GM11168 (cell line): ENCODE results near the gene FOXL2.

Experiments used
- in situ Hi-C: fragments of 300-500 bp; cut with MboI; formaldehyde crosslinking; loops from one replicate; pipeline ENCODE4 v1.12.0; 2022; ENCODE audit warnings: low sequenced_read_pairs; ENCODE audit not compliant: unreplicated experiment

Gene FOXL2

DNA sequence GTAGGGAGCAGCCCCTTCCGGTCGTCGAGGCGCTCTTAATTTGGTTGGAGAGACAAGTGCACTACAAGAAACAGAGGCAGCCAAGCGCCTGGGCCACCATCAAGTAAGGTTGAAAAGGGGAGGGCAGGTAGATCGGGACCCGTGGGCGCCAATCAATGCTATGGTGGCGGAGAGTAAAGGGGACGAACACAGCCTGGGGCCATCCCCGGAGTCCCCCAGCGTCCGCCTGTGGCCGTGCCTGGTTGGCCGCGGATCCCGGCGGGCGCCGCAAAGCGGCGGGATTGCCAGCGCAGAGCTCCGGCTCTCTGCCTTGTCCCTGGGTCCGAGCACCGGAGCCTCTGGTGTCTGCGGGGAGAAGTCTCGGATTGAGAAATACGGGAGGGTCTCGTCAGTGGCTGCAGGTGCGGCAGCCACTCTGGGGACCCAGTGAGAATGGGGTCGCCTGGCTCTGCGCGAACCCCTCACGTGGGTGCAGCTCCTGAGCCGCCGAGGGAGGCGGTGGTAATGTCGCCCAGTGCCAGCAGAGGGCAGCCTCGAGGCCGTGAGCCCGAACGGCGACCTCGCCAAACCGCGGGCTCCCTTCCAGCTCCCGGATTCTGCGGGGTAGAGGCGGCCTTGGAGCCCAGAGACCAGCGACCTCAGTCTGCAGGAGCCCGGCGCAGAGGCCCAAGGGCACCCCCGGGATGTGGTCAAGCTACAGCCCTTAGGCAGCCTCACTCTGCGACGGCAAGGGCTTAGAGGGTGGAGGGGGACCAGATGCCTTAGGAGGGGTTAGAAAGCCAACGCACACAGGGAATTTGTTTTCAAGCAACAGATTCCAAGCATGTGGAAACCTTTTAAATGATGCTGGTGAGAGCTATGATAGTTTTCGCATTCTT, 10.8 kb downstream of the FOXL2 start:
- in situ Hi-C loops, result loop anchor here (10.0 kb wide), 1 partner anchor 379 kb away; no protein-coding TSS in a partner anchor

- in situ Hi-C loops, result loop anchor here (10.0 kb wide), 1 partner anchor 379 kb away; no protein-coding TSS in a partner anchor
Measured at GRCh38 chr3:138935505-138935862, 11.5 kb downstream of the FOXL2 start.

DNA sequence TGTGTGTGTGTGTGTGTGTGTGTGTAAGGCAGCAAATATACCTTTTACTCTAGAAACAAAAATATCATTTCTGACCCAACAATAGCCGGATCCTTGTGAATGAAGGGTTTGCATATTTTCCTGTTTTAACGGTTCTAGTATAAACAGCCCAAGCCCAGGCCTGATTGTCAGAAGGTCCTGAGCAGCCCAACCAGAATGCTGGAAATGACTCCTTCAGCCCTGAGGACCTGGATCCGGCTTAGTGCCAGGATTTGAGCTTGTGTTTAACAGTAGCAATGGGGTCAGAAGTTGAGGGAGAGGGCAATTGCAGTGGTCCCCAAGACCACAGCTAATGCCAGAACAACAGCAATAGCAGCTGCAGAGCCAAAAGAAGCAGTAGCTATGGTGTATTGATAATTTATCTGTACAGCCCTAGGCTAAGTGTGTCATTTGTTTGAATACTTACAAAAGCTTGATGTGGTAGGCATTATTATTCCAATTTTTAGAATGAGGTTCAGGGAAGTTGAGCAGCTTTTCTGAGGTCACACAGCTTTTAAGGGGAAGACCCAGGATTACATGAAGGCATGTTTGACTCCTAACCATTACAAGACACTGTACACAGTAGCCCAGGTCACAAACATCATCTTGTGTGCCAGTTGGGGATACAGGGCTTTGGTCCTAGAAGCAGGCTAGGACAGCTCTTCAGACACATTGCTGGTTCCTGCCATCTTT, 12.8 kb downstream of the FOXL2 start:
- in situ Hi-C loops, result loop anchor here (10.0 kb wide), 1 partner anchor 381 kb away; no protein-coding TSS in a partner anchor

DNA sequence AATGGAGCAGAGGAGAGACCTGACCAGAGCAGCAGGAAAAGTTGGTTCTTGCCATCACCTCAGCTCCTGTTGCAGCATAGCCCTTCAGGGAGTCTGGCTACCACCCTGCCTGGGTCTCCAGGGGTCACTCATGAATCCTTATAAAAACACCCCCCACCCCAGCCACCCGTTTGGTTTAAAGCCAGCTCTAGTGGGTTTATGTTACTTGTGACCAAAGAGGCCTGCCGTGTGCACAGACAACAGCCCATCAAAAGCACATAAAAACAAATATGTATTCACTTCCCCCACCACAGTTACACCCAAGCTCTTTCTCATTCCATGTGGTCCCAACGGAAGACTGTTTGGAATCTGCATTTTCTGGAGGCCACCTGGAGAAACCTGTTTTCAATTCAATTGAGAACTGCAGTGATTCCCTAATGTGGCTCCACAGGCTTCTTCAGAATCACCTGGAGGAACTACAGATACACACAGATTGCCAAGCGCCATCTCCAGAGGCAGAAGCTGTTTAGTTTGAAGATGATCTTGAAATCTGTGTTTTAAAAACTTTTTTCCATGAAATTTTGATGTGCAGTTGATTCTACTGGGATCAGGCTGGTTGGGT, 13.8 kb downstream of the FOXL2 start:
- in situ Hi-C loops, result loop anchor here (10.0 kb wide), 1 partner anchor 382 kb away; no protein-coding TSS in a partner anchor

DNA sequence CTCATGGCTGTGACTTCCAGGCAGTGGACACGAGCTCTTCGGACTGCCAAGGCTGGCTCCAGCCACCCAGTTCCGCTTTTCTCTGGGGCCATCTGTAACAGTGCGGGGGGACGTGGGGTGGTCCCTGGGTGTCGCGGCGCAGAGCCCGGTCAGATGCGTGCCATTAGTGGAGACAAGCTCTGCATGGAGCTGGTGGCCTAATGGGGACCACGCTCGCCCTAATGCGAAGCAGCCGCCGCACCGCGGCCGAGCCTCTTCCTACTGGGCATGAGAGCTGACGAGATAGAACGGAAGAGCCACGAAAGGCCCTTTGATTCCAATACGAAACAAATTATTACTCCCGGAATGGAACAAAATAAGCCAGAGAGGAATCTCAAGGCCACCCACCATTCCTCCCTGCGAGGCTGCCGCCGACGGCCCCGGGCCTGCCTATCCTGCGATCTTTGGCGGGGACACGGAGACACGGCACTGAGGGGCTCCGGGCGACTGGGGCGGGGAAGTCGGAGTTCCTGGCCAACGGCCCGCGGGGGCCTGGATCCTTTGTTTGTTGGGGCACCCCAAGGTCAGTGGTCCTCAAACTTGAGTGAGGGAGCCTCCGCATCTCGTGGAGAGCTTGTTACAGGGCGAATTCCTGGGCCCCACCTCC, 18.1 kb downstream of the FOXL2 start:
- in situ Hi-C loops, result no loop called here

GRCh38 chr3:138923531-138923994, 23.4 kb downstream of the FOXL2 start:
- in situ Hi-C loops, result loop anchor here (5.0 to 25.0 kb wide), 2 partner anchors 326 to 461 kb away; no protein-coding TSS in a partner anchor

DNA sequence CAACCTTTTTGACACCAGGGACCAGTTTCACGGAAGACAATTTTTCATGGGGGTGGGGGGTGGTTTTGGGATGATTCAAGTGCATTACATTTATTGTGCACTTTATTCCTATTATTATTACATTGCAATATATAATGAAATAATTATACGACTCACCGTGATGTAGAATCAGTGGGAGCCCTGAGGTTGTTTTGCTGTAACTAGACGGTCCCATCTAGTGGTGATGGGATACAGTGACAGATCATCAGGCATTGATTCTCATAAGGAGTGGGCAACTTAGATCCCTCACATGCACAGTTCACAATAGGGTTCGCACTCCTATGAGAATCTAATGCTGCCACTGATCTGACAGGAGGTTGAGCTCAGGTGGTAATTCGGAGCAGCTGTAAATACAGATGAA, 24.5 kb downstream of the FOXL2 start:
- in situ Hi-C loops, result loop anchor here (5.0 to 25.0 kb wide), 2 partner anchors 325 to 460 kb away; no protein-coding TSS in a partner anchor

GRCh38 chr3:138921316-138922292, 25.3 kb downstream of the FOXL2 start:
- in situ Hi-C loops, result loop anchor here (5.0 to 25.0 kb wide), 2 partner anchors 324 to 459 kb away; no protein-coding TSS in a partner anchor

DNA sequence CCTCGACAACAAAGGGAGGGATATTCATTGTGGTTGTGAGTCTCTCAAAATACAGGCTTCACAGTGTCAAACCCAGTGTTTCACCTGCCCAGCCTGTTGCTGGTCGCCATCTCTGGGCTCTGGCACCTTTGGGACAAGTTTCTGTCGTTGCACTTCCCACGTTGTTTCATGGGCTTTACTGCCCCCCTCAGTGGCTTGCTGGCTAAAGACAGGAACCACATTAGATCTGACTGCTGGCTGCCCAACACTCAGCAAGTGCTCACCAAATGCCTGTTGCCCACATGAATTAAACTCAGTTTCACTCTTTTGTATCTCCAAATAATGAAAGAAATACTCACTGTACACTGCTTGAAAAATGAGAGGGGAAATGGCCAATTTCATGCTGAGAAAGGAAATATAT, 27.6 kb downstream of the FOXL2 start:
- in situ Hi-C loops, result loop anchor here (5.0 to 25.0 kb wide), 2 partner anchors 222 to 457 kb away; no protein-coding TSS in a partner anchor

GRCh38 chr3:138916824-138917223, 30.1 kb downstream of the FOXL2 start:
- in situ Hi-C loops, result loop anchor here (5.0 to 25.0 kb wide), 2 partner anchors 220 to 455 kb away; no protein-coding TSS in a partner anchor

DNA sequence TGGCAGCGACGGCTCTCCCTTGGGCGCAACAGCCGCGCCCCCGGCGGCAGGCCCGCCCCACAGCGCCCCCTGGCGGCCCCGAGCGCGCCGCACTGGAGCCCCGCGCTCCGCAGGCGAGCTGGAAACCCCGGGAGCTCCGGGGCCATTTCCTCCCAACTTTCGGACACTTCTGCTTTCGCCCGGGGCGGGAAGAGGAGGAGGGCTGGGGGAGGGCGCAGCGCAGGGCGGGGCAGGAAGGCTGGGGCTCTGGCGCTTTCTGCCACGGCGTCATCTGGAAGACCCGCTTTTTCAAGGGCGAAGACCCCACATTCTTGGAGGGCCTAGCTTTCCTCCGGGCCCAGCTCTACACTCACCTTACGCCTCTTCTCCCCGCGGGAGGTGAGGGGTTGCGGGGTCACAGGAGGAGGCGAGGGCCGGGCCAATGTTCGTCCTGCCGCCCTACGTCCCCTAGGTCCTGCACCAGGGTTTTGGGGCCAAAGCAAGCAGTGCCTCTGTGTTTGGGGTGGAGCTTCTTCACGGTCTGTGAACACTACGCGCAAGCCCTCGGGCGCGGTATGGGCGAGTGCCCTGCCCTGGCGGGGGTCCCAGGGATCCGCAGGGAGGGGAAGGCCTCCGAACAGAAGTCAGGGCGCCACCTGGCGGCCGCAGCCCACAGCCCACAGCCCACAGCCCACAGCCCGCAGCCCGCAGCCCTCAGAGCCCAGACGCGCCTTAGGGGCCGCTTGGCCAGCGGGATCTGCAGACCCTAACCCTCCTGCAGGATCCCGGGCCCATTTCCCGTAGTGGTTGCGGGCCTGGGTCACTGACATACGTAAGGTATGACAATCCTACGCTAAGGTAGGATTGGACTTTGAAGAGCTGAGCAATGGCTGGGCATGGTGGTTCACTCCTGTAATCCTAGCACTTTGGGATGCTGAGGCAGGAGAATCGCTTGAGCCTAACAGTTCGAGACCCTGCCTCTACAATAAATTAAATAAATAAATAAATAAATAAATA, 31.1 kb downstream of the FOXL2 start:
- in situ Hi-C loops, result loop anchor here (5.0 to 25.0 kb wide), 2 partner anchors 218 to 454 kb away; no protein-coding TSS in a partner anchor

- in situ Hi-C loops, result loop anchor here (5.0 to 25.0 kb wide), 2 partner anchors 218 to 453 kb away; no protein-coding TSS in a partner anchor
Measured at GRCh38 chr3:138914870-138915502, 32.0 kb downstream of the FOXL2 start.

GRCh38 chr3:138913766-138914165, 33.2 kb downstream of the FOXL2 start:
- in situ Hi-C loops, result loop anchor here (25.0 kb wide), 1 partner anchor 451 kb away; no protein-coding TSS in a partner anchor

- in situ Hi-C loops, result loop anchor here (25.0 kb wide), 1 partner anchor 450 kb away; no protein-coding TSS in a partner anchor
Measured at GRCh38 chr3:138912237-138912636, 34.7 kb downstream of the FOXL2 start.

DNA sequence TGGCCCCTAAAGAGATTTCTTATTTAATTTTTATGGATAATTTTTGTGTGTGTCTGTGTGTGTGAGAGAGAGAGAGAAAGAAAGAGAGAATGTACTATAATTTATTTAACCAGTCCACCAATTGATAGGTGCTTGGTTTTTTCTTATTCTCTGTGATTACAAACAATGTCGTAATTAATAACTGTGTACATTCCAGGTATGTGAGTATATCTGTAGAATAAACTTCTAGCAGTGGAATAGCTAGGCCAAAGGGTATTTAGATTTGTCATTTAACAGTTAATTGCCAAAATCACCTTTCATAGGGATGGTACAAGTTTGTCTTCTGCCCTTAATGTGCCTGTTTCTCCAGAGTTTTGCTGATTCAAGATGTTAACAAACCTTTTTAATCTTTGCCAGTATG, 35.3 kb downstream of the FOXL2 start:
- in situ Hi-C loops, result loop anchor here (25.0 kb wide), 1 partner anchor 449 kb away; no protein-coding TSS in a partner anchor

DNA sequence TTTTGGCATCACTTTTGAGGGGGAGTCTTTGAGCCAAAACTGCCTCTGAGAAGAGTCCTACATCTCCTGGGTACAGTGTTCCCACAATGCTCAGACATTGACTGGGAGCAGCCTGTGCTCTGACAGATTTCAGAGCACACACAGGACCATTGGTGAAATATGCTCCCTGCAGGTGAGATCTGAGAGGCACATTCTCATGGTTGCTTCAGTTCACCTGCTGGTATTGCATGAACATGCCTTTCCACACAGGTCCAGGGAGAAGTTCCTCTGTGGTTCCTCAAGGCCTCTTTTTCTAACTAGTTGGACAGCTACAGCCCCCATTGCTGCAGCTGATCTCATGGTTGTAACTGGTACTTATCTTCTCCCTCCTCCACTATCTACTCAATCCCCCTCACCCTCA, 37.0 kb downstream of the FOXL2 start:
- in situ Hi-C loops, result loop anchor here (25.0 kb wide), 1 partner anchor 448 kb away; no protein-coding TSS in a partner anchor
